ENCODE data around the gene CCDC7. TPM values are rescaled to one million over a fixed set of nuclear protein-coding genes. Genes with fewer than 3 reads are reported as not detected.
"Not testable (repeated sequence)": the region's sequence is repeated elsewhere in the genome, so short reads cannot be mapped to it uniquely, and the experiment has no call there.

The CCDC7 gene
- total RNA-seq, 1 donor from 2014 or later = 20.8 TPM

DNA sequence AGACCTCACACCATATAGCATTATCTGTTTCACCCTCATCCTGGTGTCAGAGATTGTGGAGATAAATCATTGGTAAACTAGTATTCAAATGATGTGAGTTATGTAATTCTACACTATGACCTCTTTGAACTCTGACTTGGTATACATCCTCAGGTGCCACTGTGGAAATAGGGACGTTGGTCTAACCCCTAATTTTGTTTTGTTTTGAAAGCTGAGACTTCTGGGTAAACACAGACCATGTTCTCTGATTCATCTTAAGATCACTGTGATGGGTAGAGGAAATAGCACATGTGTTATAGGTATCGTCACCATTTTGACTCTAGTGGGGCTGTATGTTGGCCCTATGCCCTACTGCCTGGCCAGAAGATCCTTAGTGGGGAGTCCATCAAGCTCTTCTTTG is 241.6 kb downstream of the CCDC7 start:
- no peak for DNase-seq (ENCODE audit: low spot score)

DNA sequence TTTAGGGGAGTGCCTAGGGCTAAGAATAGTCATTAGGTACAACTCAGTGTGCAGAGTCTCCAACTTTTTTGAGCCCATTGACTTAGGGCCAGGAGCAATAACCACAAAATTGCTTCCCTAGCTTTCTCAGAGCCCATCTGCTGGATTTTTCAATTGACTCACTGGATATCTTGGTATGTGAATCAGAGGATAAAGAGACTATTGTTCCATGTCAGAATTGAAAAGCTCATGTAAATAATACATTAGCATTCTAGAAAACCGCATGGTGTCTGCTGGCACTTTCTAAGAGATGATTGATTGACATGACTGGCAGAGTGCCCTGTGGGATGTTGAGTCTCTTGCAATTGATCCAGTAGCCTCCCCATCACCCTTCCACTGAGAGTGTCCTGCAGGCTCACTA is 246.2 kb downstream of the CCDC7 start:
- DNase-seq (ENCODE audit: low spot score) = no peak

DNA sequence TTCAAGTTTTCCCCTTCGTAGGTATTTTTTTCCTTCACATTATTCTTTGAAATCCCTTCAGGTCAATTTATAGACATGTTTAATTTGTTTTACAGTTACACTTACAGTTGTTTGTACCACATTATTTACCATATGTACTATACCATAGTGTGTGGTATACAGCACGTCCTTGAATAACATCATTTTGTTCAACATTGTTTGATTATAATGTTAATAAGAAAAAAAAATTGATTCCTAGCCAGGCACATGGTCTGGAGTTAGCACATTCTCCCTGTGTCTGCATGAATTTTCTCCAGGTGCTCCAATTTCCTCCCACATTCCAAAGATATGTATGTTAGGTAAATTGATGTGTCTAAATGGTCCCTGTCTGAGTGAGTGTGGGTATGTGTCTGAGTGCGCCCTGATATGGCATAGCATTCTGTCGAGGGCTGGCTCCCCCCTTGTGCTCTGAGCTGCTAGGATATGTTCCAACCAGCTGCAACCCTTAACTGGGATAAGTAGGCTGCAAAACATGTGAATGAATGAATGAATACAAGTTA is 247.6 kb downstream of the CCDC7 start:
- DNase-seq (ENCODE audit: low spot score) = no peak

DNA sequence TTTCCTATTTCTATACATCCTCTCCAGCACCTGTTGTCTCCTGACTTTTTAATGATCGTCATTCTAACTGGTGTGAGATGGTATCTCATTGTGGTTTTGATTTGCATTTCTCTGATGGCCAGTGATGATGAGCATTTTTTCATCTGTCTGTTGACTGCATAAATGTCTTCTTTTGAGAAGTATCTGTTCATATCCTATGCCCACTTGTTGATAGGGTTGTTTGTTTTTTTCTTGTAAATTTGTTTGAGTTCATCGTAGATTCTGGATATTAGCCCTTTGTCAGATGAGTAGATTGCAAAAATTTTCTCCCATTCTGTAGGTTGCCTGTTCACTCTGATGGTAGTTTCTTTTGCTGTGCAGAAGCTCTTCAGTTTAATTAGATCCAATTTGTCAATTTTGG is 253.7 kb downstream of the CCDC7 start:
- not testable (repeated sequence) for DNase-seq (ENCODE audit: low spot score)

DNA sequence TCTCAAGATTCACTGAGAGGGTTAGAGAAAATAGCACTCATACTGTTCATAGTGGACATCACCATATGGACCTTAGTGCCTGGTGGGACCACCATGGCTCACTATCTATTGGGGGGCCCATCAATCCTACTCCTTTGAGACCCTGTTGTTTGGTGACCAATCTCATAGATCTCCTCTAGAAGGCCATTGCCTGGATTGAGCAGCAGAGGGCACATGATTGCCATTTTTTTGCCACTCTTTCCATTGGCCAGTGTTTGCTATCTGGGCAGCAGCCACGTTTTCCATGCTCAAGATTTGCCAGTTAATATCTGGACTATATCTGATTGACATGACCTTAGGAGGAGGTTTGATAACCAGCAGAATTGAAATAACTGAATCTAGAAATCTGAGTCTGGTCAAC is 267.6 kb downstream of the CCDC7 start:
- no peak for DNase-seq (ENCODE audit: low spot score)

DNA sequence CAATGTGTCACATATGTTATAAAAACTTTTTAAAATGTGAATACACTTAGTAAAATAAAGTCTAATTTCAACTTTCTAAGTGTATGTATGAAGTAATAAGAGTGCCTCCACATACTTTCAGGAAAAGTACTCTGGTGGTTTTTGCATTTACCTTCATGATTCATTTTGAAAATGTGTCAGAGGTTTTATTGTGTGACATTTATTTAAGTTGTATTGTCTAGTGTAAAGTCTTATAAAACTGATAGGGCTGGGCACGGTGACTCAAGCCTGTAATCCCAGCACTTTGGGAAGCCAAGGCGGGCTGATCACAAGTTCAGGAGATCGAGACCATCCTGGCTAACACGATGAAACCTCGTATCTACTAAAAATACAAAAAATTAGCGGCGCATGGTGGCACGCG is 285.6 kb downstream of the CCDC7 start:
- no peak for DNase-seq (ENCODE audit: low spot score)

DNA sequence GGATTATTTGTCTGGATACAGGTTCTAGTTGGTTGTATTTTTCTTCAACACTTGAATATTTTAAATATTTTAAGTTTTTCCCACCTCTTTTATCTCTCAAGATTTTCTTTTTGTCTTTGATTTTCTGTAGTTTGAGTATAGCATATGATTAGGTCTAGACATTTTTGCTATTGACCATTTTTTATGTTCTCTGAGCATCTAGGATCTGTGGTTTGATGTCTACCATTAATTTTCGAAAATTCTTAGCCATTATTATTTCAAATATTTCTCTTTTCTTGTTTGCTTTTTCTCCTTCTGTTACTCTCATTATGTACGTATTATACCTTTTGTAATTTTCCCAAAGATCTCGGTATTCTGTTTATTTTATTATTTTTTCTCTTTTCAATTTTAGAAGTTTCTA is 293.0 kb downstream of the CCDC7 start:
- no peak for DNase-seq (ENCODE audit: low spot score)

DNA sequence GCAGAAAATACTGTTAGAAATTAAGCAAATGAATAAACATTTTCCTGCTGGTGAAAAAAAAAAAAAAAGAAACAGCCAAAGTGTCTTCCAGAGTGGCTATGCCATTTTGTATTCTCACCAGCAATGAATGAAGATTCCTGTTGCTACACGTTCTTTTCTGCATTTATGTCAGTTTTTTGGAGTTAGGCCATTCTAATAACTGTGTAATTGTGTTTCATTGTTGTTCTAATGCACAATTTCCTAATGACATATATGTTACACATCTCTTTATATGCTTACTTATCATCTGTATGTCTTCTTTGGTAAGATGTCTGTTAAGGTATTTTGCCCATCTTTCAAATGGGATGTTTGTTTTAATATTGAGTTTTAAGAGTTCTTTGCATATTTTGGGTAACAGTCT is 298.4 kb downstream of the CCDC7 start:
- DNase-seq (ENCODE audit: low spot score) = no peak

DNA sequence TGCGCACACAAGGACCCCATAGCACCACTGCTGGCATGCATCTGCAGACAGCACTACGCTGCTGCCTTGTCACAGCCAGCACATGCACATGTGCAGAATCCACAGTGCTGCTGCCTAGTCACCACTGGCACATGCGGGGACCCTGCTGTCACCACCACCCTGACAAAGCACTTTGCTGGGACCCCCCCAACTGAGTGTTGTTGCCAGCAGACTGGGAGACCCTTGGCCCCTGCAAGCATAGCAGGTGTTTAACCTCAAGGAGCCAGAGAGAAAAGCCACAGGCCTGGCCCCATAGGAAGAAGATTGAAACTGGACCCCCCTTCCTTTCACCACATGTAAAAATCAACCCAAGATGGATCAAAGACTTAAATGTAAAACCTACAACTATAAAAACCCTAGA is 300.9 kb downstream of the CCDC7 start:
- DNase-seq (ENCODE audit: low spot score) = no peak

DNA sequence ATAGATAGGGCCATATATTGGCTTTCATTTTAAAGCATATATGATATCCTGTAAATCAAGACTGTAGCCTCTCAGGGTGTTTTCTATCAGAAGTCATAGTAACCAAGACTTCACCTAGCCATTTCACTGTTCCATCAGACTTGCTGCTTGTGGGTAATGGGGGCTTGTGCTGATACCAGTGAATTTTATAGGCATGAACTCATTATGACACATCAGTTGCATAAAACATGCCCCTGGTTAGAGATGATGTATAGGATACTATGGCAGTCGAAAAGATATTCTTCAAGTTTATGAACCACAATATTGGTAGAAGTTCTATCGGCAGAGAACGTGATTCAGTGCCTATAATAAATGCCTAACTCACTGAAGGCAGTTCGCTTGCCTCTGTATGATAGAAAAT is 305.6 kb downstream of the CCDC7 start:
- no peak for DNase-seq (ENCODE audit: low spot score)

DNA sequence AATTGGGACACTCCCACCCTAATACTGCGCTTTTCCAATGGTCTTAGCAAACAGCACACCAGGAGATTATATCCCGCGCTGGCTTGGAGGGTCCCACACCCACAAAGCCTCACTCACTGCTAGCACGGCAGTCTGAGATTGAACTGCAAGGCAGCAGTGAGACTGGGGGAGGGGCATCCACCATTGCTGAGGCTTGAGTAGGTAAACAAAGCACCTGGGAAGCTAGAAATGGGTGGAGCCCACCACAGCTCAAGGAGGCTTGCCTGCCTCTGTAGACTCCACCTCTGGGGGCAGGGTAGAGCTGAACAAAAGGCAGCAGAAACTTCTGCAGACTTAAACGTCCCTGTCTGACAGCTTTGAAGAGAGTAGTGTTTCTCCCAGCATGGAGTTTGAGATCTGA is 309.0 kb downstream of the CCDC7 start:
- DNase-seq (ENCODE audit: low spot score) = not testable (repeated sequence)

DNA sequence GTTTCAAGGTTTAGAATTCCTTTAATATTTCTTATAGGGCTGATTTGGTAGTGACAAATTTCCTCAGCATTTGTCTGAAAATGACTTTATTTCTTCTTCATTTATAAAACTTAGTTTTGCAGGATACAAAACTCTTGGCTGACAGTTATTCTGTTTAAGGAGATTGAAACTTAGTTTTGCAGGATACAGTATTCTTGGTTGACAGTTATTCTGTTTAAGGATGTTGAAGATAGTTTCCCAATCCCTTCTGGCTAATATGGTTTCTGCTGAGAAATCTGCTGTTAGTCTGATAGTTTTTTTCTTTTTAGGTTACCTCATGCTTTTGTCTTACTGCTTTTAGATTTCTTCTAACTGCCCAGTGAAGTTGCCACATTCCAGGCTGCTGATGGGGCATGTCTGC is 325.3 kb downstream of the CCDC7 start:
- DNase-seq (ENCODE audit: low spot score) = no peak

DNA sequence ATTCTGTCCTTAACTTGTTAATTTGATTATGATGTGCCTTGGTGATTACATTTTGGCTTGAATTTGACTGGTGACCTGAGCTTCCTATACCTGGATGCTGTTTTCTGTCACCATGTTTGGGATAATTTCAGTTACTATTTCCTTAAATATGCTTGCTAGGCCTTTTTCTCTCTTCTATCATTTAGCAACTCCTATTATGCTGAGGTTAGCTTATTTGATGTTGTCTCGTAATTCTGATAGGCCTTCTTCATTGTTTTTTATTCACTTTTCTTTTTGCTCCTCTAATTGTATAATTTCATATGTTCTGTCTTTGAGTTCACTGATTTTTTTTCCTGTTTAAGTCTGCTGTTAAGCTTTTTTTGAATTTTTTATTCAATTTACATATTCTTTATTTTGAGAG is 327.2 kb downstream of the CCDC7 start:
- no peak for DNase-seq (ENCODE audit: low spot score)

DNA sequence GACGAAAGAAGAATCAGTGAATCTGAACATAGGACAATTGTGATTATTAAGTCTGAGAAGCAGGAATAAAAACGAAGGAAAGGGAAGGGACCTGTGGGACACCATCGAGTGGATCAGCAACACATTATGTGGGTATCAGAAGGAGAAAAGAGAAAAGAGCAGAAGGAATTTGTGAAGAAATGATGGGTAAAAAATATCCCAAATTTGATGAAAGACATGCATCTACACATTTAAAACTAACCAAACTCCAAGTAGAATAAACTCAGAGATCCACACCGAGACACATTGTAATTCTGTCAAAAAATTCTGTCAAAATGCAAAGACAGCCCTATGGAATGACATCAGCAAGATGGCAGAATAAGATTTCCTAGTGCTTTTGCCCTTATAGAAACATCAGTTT is 341.0 kb downstream of the CCDC7 start:
- no peak for DNase-seq (ENCODE audit: low spot score)

DNA sequence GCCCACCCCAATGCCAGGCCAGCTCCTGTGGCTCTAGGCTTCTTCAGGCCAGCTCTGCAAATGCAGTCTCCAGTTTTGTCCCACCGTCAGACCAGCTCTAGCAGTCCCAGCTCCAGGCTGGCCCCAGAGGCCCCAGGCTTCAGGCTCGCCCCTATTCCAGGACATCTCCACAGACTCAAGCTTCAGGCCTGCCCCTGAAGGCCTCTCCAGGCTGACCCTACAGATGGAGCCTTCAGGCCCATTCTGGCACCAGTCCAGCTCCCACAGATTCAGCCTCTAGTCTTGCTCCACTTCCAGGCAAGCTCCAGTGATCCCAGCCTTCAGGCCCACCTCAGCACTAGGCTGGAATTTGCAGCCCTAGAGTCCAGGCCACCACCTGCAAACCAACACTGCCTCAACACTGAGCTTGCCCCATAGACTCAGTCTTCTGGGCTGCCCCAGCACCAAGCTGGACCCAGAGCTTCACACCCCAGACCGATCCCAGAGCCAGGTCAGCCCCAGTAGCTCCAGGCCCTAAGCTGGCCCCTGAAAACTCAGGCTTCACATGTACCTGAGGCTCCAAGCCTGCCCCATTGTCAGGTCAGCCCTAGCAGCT is 341.8 kb downstream of the CCDC7 start:
- no peak for DNase-seq (ENCODE audit: low spot score)

DNA sequence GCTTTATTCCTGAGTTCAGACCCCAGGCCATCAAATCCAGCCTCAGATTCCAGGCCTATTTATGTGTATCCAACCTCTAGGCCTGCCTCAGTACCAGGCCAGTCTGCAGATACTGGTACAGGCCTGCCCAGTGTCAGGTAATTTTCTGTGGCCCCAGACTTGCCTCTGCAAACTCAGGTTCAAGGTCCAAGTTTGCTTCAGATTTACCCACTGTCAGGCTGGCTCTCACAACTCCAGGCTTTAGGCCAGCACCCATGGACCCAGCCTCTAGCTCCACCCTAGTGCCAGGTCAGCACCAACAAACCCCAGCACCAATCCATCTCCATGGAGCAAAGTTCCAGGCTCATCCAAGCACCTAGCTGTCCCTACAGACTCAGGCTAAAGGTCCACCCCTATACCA is 342.4 kb downstream of the CCDC7 start:
- DNase-seq (ENCODE audit: low spot score) = no peak

DNA sequence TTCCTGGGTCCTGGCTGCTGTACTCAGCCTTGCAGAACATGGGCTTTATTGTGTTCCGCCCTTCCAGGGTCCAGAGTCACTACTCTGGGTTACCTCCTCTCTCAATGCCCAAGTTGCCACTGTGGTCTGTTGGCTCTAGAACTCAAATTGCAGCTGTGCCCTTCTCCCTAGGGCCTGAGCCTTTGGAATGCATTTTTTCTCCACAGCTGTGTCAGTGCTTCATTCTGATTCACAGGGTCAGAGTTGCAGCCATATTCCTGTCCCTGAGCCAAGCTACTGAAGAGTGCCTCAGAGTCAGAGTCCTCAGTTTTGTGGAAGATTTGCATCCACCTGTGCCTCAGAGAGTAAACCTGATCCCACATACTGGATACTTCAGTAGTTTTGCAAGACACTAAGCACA is 344.5 kb downstream of the CCDC7 start:
- no peak for DNase-seq (ENCODE audit: low spot score)

DNA sequence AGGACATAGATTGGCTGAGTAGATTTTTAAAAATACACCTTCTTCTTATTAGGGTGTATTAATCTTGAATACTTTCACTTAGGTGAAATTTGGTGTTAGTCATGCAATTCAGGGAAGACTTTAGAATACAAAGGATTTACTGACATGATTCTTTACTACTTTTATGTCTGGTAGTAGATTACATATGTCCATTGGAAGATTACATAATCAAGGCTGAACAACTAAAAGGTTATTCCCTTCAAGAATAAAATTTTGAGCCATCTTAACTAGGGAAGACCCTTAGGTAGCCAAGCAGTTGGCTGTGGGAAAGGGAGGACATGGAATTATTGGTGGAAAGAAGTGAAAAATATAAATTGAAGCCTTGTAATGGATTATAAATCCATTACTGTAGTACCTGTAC is 347.1 kb downstream of the CCDC7 start:
- no peak for DNase-seq (ENCODE audit: low spot score)

DNA sequence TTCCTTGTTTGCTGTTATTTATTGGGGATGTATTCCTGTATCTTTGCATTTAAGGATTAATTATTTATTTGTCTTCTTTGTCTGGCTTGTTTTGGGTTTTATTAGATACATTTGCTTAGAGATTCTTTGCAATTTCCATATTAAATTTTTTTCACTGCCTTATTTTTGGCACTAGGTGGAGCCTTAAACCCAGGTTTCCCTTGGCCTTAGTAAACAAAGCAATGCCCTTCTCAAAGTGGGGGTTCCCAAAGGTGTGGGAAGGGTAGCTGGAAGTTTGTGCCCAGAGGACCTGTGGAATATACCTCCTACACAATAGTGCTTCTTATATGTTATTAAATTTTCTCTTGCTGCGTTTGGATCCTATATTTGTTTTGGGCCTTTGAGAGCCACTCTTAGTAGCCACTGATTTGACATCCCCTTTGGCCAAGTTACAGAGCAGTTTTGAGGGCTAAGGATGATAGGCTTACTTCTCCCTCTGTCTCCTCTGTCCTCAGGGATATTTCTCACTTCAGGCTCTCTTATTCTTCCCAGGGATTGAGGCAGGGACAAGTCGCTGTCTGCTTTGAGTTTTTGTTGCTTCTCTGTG is 349.8 kb downstream of the CCDC7 start:
- no peak for DNase-seq (ENCODE audit: low spot score)

DNA sequence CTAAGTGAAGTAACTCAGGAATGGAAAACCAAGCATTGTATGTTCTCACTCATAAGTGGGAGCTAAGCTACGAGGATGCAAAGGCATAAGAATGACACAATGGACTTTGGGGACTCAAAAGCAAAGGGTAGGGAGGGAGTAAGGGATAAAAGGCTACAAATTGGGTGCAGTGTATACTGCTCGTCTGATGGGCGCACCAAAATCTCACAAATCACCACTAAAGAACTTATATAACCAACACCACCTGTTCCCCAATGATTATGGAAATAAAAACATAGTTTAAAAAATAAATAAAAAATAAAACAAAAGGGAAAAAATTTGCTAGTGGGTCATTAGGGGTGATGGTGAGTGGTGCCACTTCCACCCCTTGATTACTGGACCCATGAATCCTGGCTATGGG is 351.5 kb downstream of the CCDC7 start:
- not testable (repeated sequence) for DNase-seq (ENCODE audit: low spot score)

DNA sequence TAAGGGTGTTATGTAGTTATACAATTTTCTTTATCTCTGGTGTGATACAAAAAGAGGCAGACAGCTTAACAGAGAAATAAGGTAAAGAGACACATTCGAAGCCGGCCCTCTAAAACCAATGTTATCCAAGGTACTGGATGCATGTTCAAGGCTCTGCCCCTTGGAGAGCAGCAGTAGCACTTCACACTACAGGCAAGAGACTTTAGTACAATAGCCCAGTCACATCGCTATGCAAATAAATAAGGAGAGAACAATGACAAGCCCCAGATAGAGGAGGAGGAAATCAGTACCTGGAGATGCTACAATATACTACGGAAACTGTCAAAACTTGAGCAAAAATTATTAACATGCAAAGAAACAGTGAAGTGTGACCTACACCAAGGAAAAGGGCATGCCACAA is 401.0 kb downstream of the CCDC7 start:
- DNase-seq (ENCODE audit: low spot score) = no peak

DNA sequence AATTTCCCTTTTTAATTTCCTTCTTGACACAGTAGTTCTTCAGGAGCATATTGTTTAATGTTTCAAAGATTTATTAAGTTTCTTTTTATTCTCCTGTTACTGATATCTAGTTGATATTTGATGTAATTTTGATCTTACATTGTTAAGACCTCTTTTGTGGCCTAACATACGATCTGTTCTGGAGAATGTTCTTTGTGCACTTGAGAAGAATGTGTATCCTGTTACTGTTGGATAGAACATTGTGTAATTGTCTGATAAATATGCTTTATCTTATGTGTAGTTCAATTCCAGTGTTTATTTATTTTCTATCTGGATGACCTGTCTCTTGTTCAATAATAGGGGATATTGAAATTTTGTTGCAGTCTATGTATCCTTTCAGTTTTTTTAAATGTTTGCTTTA is 405.4 kb downstream of the CCDC7 start:
- no peak for DNase-seq (ENCODE audit: low spot score)

DNA sequence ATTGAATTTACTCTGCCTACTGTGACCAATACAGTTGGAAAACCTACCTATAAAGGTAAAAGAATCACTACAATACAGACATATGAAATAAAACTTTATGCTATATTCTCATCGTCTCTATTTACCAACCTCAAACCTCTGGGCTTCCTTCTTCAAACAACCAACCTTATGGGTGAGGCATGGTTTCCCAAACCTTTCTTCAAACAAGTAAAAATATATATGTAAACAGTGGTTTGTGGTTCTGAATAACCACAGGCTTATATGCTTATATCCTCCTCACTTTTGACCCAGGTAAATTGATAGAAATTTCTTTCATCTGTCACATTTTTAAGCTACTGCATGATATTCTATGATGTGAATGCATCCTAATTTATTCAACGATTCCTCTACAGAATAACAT is 408.5 kb downstream of the CCDC7 start:
- no peak for DNase-seq (ENCODE audit: low spot score)

Measured in mesenteric fat pad (tissue), 1 donor.